ENCODE results near the gene THSD1. TPM values are rescaled to one million over a fixed set of nuclear protein-coding genes. Genes with fewer than 3 reads are reported as not detected.
"Not testable (repeated sequence)": the region's sequence is repeated elsewhere in the genome, so short reads cannot be mapped to it uniquely, and the experiment has no call there.

THSD1 gene
- total RNA-seq, 2 donors from 2014 or later = 0.79 to 1.8 TPM

GRCh38 chr13:52414963-52415362 is 9.0 kb upstream of the THSD1 start:
- Histone ChIP-seq H3K27ac (no peak overlapping the region), H3K36me3 (peaks cover 7% of the 10 kb centered on the region), H3K9me3 (no peaks in the 10 kb centered on the region), H3K4me3 (no peak overlapping the region), H3K9ac (ENCODE audit: low read depth in 2 of 2, low read length in 2 of 2) (no peak overlapping the region), H3K27me3 (no peaks in the 10 kb centered on the region), H3K4me1 (no peaks in the 10 kb centered on the region)
- TF ChIP-seq CTCF (IDR thresholded peaks at IDR 0.05) = no peak
- no peak for DNase-seq
- intact Hi-C loops (cut with DNase I) = no loop called here

- Histone ChIP-seq H3K36me3 (peaks cover 7% of the 10 kb centered on the region), H3K27me3 (no peaks in the 10 kb centered on the region), H3K27ac (no peak overlapping the region), H3K4me1 (no peaks in the 10 kb centered on the region), H3K9ac (ENCODE audit: low read depth in 2 of 2, low read length in 2 of 2) (no peak overlapping the region), H3K9me3 (no peaks in the 10 kb centered on the region), H3K4me3 (no peak overlapping the region)
- intact Hi-C loops (cut with DNase I) = no loop called here
- no peak for DNase-seq
- no peak for TF ChIP-seq CTCF (IDR thresholded peaks at IDR 0.05)
Observed at GRCh38 chr13:52414051-52414450, 8.1 kb upstream of the THSD1 start.

GRCh38 chr13:52412128-52412527 is 6.2 kb upstream of the THSD1 start:
- Histone ChIP-seq H3K4me1 (no peaks in the 10 kb centered on the region), H3K36me3 (peaks cover 7% of the 10 kb centered on the region), H3K27me3 (no peaks in the 10 kb centered on the region), H3K27ac (no peak overlapping the region), H3K9me3 (no peaks in the 10 kb centered on the region), H3K4me3 (no peak overlapping the region), H3K9ac (ENCODE audit: low read depth in 2 of 2, low read length in 2 of 2) (no peak overlapping the region)
- DNase-seq = no peak
- intact Hi-C loops (cut with DNase I) = no loop called here
- TF ChIP-seq CTCF (IDR thresholded peaks at IDR 0.05) = no peak

GRCh38 chr13:52411629-52412028 is 5.7 kb upstream of the THSD1 start:
- no peaks in the 10 kb centered on the region for H3K4me1 ChIP-seq
- intact Hi-C loops (cut with DNase I) = no loop called here
- no peak for DNase-seq
- H3K4me3 ChIP-seq = no peak overlapping the region
- peaks cover 7% of the 10 kb centered on the region for H3K36me3 ChIP-seq
- no peak for TF ChIP-seq CTCF (IDR thresholded peaks at IDR 0.05)
- no peak overlapping the region for H3K27ac ChIP-seq
- H3K9ac ChIP-seq (ENCODE audit: low read depth in 2 of 2, low read length in 2 of 2) = no peak overlapping the region
- H3K27me3 ChIP-seq = no peaks in the 10 kb centered on the region
- no peaks in the 10 kb centered on the region for H3K9me3 ChIP-seq

GRCh38 chr13:52408071-52408658 is 2.2 kb upstream of the THSD1 start:
- H3K4me3 ChIP-seq; H3K36me3 ChIP-seq; H3K9ac ChIP-seq (ENCODE audit: low read depth in 2 of 2, low read length in 2 of 2); H3K27ac ChIP-seq; H3K9me3 ChIP-seq; intact Hi-C loops (cut with DNase I); H3K4me1 ChIP-seq; DNase-seq: not testable (repeated sequence)
- H3K27me3 ChIP-seq = peaks cover 13% of the 10 kb centered on the region

DNA sequence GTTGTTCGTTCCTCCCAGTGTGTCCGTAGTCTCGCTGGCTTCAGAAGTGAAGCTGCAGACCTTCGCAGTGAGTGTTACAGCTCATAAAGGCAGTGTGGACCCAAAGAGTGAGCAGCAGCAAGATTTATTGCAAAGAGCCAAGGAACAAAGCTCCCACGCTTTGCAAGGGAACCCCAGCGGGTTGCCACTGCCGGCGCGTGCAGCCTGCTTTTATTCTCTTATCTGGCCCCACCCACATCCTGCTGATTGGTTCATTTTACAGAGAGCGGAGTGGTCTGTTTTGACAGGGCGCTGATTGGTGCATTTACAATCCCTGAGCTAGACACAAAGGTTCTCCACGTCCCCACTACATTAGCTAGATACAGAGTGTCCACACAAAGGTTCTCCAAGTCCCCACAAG is 1.5 kb upstream of the THSD1 start:
- H3K9me3 ChIP-seq; H3K36me3 ChIP-seq; DNase-seq; H3K4me3 ChIP-seq; H3K27ac ChIP-seq; H3K4me1 ChIP-seq; H3K9ac ChIP-seq (ENCODE audit: low read depth in 2 of 2, low read length in 2 of 2); intact Hi-C loops (cut with DNase I): not testable (repeated sequence)
- peaks cover 13% of the 10 kb centered on the region for H3K27me3 ChIP-seq
